Panc1 (cell line): Measurements from ENCODE around the gene UBE2M. TPM values are rescaled to one million over a fixed set of nuclear protein-coding genes. Genes with fewer than 3 reads are reported as not detected.
A peak's percentile ranks its signal among the peaks of the same experiment; 100 is the strongest.

Source experiments
- ATAC-seq: fragments of 200-7000 bp; cut with Tn5 transposase; 2 replicates; pipeline ENCODE4 v1.9.1; 2020; ENCODE audit warnings: mild to moderate bottlenecking, moderate library complexity
- BruUV-seq: library from RNA; stranded (reverse); fragments of 400-500 nt; replicated peaks from 2 replicates; lab custom pipeline; 2021; lab: Mats Ljungman, UMichigan
- CTCF ChIA-PET: fragments of 300-600 bp; sonication (Branson Sonifier 250); formaldehyde crosslinking; loops from one replicate; lab custom pipeline; 2022; ENCODE audit warnings: antibody characterized with exemption; lab: Charles Lee
- POLR2A ChIA-PET: fragments of 300-600 bp; sonication (Branson Sonifier 250); formaldehyde crosslinking; loops from one replicate; lab custom pipeline; 2022; ENCODE audit warnings: antibody characterized with exemption; lab: Charles Lee
- DNase-seq: peaks from one replicate; pipeline ENCODE4 v3.0.0-alpha.2; 2010; ENCODE audit warnings: low read depth, low spot score
- H3K27ac ChIP-seq: 2 replicates; pipeline ENCODE4 v1.5.1; 2011; ENCODE audit warnings: mild to moderate bottlenecking, low read length, inconsistent platforms
- H3K27me3 ChIP-seq: fragments of 200-500 bp; sonication (Bioruptor generic); 2 replicates; pipeline ENCODE4 v1.6.0; 2014; ENCODE audit warnings: low read length, inconsistent platforms; ENCODE audit not compliant: control insufficient read depth, insufficient read depth
- H3K36me3 ChIP-seq: fragments of 200-500 bp; sonication (Bioruptor generic); 2 replicates; pipeline ENCODE4 v1.5.1; 2014; ENCODE audit warnings: inconsistent platforms, mild to moderate bottlenecking, low read length, moderate library complexity; ENCODE audit not compliant: control insufficient read depth, insufficient read depth
- H3K4me1 ChIP-seq: 2 replicates; pipeline ENCODE4 v1.5.1; 2011; ENCODE audit warnings: inconsistent platforms, mild to moderate bottlenecking, low read length, moderate library complexity; ENCODE audit not compliant: control insufficient read depth, insufficient read depth
- H3K4me3 ChIP-seq, 2 experiments: 2 replicates each; pipeline ENCODE4 v1.5.1; 2011 to 2012; ENCODE audit warnings: low read depth in 2 of 2, low read length in 2 of 2, mild to moderate bottlenecking in 2 of 2, inconsistent platforms in 1 of 2, moderate library complexity in 1 of 2
- H3K9me3 ChIP-seq: fragments of 200-500 bp; sonication (Bioruptor generic); 2 replicates; pipeline ENCODE4 v1.5.1; 2014; ENCODE audit warnings: low read depth, mild to moderate bottlenecking, inconsistent platforms, low read length, moderate library complexity; ENCODE audit not compliant: control insufficient read depth, insufficient read depth
- POLR2AphosphoS5 ChIP-seq: IDR thresholded peaks from 2 replicates; pipeline ENCODE4 v1.6.1; 2012; ENCODE audit warnings: mild to moderate bottlenecking, low read depth, low read length, moderate library complexity
- SIN3A ChIP-seq: IDR thresholded peaks from 2 replicates; pipeline ENCODE4 v1.6.1; 2012; ENCODE audit warnings: low read depth, mild to moderate bottlenecking, low read length, moderate library complexity, borderline replicate concordance; ENCODE audit not compliant: insufficient read depth
- TCF7L2 ChIP-seq: IDR thresholded peaks from 2 replicates; pipeline ENCODE4 v1.6.1; 2011; ENCODE audit warnings: mild to moderate bottlenecking, low read depth, low read length, inconsistent platforms
- in situ Hi-C: cut with HindIII; loops from 2 replicates; pipeline ENCODE4 v1.10.0; 2016; ENCODE audit warnings: low sequenced_read_pairs, low pct_unique_long_range_greater_than_20kb
- intact Hi-C: fragments of 100-400 bp; cut with micrococcal nuclease; formaldehyde crosslinking; loops from one replicate; pipeline ENCODE4 v1.10.0; 2022; ENCODE audit not compliant: unreplicated experiment
- total RNA-seq: library from RNA; stranded (reverse); gene quantifications from one replicate; pipeline ENCODE4 v1.2.1, GENCODE V29; 2021; ENCODE audit not compliant: unreplicated experiment
- TF ChIP-seq, protein P1 (sequence below), 2 experiments: IDR thresholded peaks; 2 replicates each; pipeline ENCODE4 v1.6.1; 2011 to 2012; ENCODE audit warnings: low read depth in 2 of 2, control low read depth in 1 of 2, low read length in 1 of 2, mild to moderate bottlenecking in 1 of 2, moderate library complexity in 1 of 2; ENCODE audit not compliant: insufficient read depth in 1 of 2
- TF ChIP-seq, protein P2 (sequence below): fragments of 450-650 bp; IDR thresholded peaks from 2 replicates; pipeline ENCODE4 v1.5.1; 2017; ENCODE audit warnings: mild to moderate bottlenecking

The UBE2M gene
- total RNA-seq, 1 experiment from 2014 or later: 189 TPM

GRCh38 chr19:58549664-58550361, 8.6 kb downstream of the UBE2M start:
- H3K27ac ChIP-seq: no peak overlapping the region
- DNase-seq (no peak), ATAC-seq (no peak)
- POLR2A ChIA-PET: no interaction called here
- no peak overlapping the region for H3K4me3 ChIP-seq
- H3K4me1 ChIP-seq: peaks cover 20% of the 10 kb centered on the region
- no peaks in the 10 kb centered on the region for H3K27me3 ChIP-seq
- TSS peak; percentile 10 for BruUV-seq
- in situ Hi-C loops: no loop called here
- H3K36me3 ChIP-seq: peaks cover 45% of the 10 kb centered on the region
- H3K9me3 ChIP-seq: no peaks in the 10 kb centered on the region
- CTCF ChIA-PET: no interaction called here
- TF ChIP-seq SIN3A (no peak), POLR2AphosphoS5 (no peak), TCF7L2 (no peak)
- TF ChIP-seq, protein P1, sequence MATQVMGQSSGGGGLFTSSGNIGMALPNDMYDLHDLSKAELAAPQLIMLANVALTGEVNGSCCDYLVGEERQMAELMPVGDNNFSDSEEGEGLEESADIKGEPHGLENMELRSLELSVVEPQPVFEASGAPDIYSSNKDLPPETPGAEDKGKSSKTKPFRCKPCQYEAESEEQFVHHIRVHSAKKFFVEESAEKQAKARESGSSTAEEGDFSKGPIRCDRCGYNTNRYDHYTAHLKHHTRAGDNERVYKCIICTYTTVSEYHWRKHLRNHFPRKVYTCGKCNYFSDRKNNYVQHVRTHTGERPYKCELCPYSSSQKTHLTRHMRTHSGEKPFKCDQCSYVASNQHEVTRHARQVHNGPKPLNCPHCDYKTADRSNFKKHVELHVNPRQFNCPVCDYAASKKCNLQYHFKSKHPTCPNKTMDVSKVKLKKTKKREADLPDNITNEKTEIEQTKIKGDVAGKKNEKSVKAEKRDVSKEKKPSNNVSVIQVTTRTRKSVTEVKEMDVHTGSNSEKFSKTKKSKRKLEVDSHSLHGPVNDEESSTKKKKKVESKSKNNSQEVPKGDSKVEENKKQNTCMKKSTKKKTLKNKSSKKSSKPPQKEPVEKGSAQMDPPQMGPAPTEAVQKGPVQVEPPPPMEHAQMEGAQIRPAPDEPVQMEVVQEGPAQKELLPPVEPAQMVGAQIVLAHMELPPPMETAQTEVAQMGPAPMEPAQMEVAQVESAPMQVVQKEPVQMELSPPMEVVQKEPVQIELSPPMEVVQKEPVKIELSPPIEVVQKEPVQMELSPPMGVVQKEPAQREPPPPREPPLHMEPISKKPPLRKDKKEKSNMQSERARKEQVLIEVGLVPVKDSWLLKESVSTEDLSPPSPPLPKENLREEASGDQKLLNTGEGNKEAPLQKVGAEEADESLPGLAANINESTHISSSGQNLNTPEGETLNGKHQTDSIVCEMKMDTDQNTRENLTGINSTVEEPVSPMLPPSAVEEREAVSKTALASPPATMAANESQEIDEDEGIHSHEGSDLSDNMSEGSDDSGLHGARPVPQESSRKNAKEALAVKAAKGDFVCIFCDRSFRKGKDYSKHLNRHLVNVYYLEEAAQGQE (IDR thresholded peaks at IDR 0.05; ENCODE audit: insufficient read depth in 1 of 2, low read depth in 2 of 2, low read length in 1 of 2): no peak
- TF ChIP-seq, protein P2, sequence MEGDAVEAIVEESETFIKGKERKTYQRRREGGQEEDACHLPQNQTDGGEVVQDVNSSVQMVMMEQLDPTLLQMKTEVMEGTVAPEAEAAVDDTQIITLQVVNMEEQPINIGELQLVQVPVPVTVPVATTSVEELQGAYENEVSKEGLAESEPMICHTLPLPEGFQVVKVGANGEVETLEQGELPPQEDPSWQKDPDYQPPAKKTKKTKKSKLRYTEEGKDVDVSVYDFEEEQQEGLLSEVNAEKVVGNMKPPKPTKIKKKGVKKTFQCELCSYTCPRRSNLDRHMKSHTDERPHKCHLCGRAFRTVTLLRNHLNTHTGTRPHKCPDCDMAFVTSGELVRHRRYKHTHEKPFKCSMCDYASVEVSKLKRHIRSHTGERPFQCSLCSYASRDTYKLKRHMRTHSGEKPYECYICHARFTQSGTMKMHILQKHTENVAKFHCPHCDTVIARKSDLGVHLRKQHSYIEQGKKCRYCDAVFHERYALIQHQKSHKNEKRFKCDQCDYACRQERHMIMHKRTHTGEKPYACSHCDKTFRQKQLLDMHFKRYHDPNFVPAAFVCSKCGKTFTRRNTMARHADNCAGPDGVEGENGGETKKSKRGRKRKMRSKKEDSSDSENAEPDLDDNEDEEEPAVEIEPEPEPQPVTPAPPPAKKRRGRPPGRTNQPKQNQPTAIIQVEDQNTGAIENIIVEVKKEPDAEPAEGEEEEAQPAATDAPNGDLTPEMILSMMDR: no peak
- intact Hi-C loops: no loop called here

- in situ Hi-C loops: no loop called here
Observed at GRCh38 chr19:58548859-58549663, 9.3 kb downstream of the UBE2M start.

More at GRCh38 chr19:58548859-58549663, 9.3 kb downstream of the UBE2M start:
- Histone ChIP-seq H3K27ac (no peak overlapping the region), H3K36me3 (peaks cover 46% of the 10 kb centered on the region), H3K4me1 (peaks cover 18% of the 10 kb centered on the region), H3K4me3 (no peak overlapping the region), H3K27me3 (no peaks in the 10 kb centered on the region), H3K9me3 (no peaks in the 10 kb centered on the region)
- intact Hi-C loops: no loop called here
- POLR2A ChIA-PET: no interaction called here
- BruUV-seq: no TSS peak
- no peak for TF ChIP-seq POLR2AphosphoS5
- TF ChIP-seq TCF7L2: no peak
- TF ChIP-seq, protein P2: no peak
- TF ChIP-seq SIN3A: no peak
- TF ChIP-seq, protein P1 (IDR thresholded peaks at IDR 0.05; ENCODE audit: insufficient read depth in 1 of 2, low read depth in 2 of 2, low read length in 1 of 2): no peak
- no peak for ATAC-seq
- DNase-seq: no peak
- CTCF ChIA-PET: no interaction called here
